NCI-H2227 (cell line): Measurements from ENCODE around the gene MMP17.
A peak's percentile ranks its signal among the peaks of the same experiment; 100 is the strongest.

Experiments used
- DNase-seq: peaks from one replicate; lab custom pipeline; 2025; ENCODE audit not compliant: unreplicated experiment; lab: John Stamatoyannopoulos, UW

Gene MMP17

GRCh38 chr12:131829791-131830334 is 1.7 kb downstream of the MMP17 start:
- peak; percentile 55 for DNase-seq

- peak; percentile 87 for DNase-seq
Observed at GRCh38 chr12:131830335-131830913, 2.2 kb downstream of the MMP17 start.

- peak; percentile 71 for DNase-seq
Observed at GRCh38 chr12:131830914-131831571, 2.9 kb downstream of the MMP17 start.

- peak; percentile 80 for DNase-seq
Observed at GRCh38 chr12:131831635-131832041, 3.4 kb downstream of the MMP17 start.

- peak; percentile 84 for DNase-seq
Observed at GRCh38 chr12:131832321-131833231, 4.4 kb downstream of the MMP17 start.

- no peak for DNase-seq
Observed at GRCh38 chr12:131833288-131833895, 5.2 kb downstream of the MMP17 start.

- DNase-seq = peak; percentile 90
Observed at GRCh38 chr12:131833896-131834641, 5.9 kb downstream of the MMP17 start.

- no peak for DNase-seq
Observed at GRCh38 chr12:131834798-131835615, 6.8 kb downstream of the MMP17 start.

GRCh38 chr12:131835616-131836171 is 7.5 kb downstream of the MMP17 start:
- DNase-seq = no peak

- DNase-seq = peak; percentile 22
Observed at GRCh38 chr12:131836193-131836592, 8.0 kb downstream of the MMP17 start.

GRCh38 chr12:131836714-131837397 is 8.7 kb downstream of the MMP17 start:
- DNase-seq = no peak

- no peak for DNase-seq
Observed at GRCh38 chr12:131840643-131841416, 12.6 kb downstream of the MMP17 start.

GRCh38 chr12:131841547-131841946 is 13.4 kb downstream of the MMP17 start:
- DNase-seq = no peak

- no peak for DNase-seq
Observed at GRCh38 chr12:131842169-131842568, 14.0 kb downstream of the MMP17 start.

GRCh38 chr12:131843527-131843926 is 15.3 kb downstream of the MMP17 start:
- DNase-seq = no peak

- no peak for DNase-seq
Observed at GRCh38 chr12:131844140-131844539, 15.9 kb downstream of the MMP17 start.

GRCh38 chr12:131844656-131845055 is 16.5 kb downstream of the MMP17 start:
- DNase-seq = no peak

- DNase-seq = no peak
Observed at GRCh38 chr12:131845121-131845520, 16.9 kb downstream of the MMP17 start.
